Stomach (tissue), 4 donors: ENCODE results near the gene USP40.

Experiments
- CTCF ChIP-seq, 7 experiments: fragments of 450-650 bp in 4 of 7; fragments of 200-600 bp in 3 of 7; sonication (generic) in 3 of 7; IDR thresholded peaks; one replicate each; pipeline ENCODE4 v1.5.1; 2016 to 2019; ENCODE audit warnings: antibody characterized with exemption in 7 of 7, control low read depth in 2 of 7, mild to moderate bottlenecking in 1 of 7
- EP300 ChIP-seq: sonication (generic); formaldehyde crosslinking; IDR thresholded peaks from one replicate; pipeline ENCODE4 v1.6.1; 2017; ENCODE audit warnings: antibody characterized with exemption
- POLR2A ChIP-seq, 4 donors: fragments of 450-650 bp; IDR thresholded peaks; one replicate each; pipeline ENCODE4 v1.6.1; 2016; ENCODE audit warnings: antibody characterized with exemption in 4 of 4, control low read depth in 2 of 4, mild to moderate bottlenecking in 1 of 4, moderate library complexity in 1 of 4
- POLR2AphosphoS5 ChIP-seq, 3 donors: sonication (generic); formaldehyde crosslinking; IDR thresholded peaks; one replicate each; pipeline ENCODE4 v1.6.1; 2016; ENCODE audit warnings: antibody characterized with exemption in 3 of 3

- no peak for TF ChIP-seq CTCF (IDR thresholded peaks at IDR 0.05)
- TF ChIP-seq POLR2AphosphoS5 (IDR thresholded peaks at IDR 0.05), result no peak
- TF ChIP-seq POLR2A (IDR thresholded peaks at IDR 0.05), result no peak
- TF ChIP-seq EP300, result no peak
Observed at GRCh38 chr2:233602076-233602475, 35.5 kb upstream of the USP40 start.
